ENCODE results near the gene TOLLIP.

TOLLIP gene

DNA sequence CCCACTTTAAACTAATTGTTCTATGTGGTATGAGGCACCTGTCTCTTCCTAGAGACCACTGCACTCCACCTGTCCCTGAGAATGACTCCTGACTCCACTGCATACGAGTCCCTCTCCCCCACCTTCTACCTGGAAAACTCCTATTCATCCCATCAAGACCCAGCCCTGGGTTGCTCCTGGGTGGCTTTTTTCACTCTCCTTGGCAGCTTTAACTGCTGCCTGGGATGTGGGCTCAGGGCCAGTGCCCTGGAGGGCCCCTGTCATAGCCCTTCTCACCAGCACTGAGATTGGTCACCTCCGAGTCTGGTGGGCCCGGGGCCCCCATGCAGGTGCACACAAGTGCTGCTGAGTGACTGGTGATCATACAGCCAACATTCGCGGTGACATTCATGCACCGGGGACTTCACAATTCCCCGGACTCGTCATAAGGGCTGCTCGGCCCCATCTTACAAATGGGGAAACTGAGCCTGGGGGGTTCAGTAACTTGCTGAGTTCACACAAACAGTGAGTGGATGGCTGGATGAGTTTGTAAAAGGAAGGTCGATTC, 25.9 kb upstream of the TOLLIP start:
- TF ChIP-seq, protein P1, sequence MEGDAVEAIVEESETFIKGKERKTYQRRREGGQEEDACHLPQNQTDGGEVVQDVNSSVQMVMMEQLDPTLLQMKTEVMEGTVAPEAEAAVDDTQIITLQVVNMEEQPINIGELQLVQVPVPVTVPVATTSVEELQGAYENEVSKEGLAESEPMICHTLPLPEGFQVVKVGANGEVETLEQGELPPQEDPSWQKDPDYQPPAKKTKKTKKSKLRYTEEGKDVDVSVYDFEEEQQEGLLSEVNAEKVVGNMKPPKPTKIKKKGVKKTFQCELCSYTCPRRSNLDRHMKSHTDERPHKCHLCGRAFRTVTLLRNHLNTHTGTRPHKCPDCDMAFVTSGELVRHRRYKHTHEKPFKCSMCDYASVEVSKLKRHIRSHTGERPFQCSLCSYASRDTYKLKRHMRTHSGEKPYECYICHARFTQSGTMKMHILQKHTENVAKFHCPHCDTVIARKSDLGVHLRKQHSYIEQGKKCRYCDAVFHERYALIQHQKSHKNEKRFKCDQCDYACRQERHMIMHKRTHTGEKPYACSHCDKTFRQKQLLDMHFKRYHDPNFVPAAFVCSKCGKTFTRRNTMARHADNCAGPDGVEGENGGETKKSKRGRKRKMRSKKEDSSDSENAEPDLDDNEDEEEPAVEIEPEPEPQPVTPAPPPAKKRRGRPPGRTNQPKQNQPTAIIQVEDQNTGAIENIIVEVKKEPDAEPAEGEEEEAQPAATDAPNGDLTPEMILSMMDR (IDR thresholded peaks at IDR 0.05), result no peak
- H3K79me2 ChIP-seq, result no peaks in the 10 kb centered on the region
- no peaks in the 10 kb centered on the region for H3K36me3 ChIP-seq (ENCODE audit: control insufficient read depth, insufficient read depth, low read length)
- H3K4me3 ChIP-seq (ENCODE audit: low read depth, low read length), result peak overlapping the region; percentile 9
- H3K4me2 ChIP-seq (ENCODE audit: low read length), result peak overlapping the region; percentile 57
- H3K27me3 ChIP-seq (ENCODE audit: control insufficient read depth, insufficient read depth, low read length), result no peaks in the 10 kb centered on the region
- no peak overlapping the region for H3K27ac ChIP-seq
- no peak overlapping the region for H3K9ac ChIP-seq
- H3K9me3 ChIP-seq (ENCODE audit: control insufficient read depth, low read length), result no peaks in the 10 kb centered on the region
- H3K4me1 ChIP-seq, result no peaks in the 10 kb centered on the region
- H2AFZ ChIP-seq, result peak overlapping the region; percentile 62

DNA sequence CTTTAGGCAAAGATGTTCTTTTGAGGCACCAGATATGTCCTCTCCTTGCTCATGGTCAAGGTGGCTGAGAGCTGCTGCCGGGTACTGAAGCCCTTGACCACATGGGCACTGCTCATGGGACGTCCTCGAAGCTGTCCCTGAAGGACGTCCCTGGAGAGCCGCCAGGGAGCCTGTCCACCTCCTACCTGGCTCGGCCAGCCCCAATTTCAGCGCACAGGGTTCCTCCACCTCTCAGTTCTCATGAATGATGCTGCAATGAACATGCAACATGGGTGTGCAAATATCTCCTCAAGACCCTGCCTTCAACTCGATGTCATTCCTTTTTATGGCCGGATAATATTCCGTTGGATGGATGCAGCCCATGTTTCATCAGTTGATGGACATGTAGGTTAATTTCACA, 24.4 kb upstream of the TOLLIP start:
- Histone ChIP-seq H3K4me3 (ENCODE audit: low read depth, low read length) (no peak overlapping the region), H3K4me2 (ENCODE audit: low read length) (no peak overlapping the region)
- TF ChIP-seq, protein P1 (IDR thresholded peaks at IDR 0.05), result no peak

DNA sequence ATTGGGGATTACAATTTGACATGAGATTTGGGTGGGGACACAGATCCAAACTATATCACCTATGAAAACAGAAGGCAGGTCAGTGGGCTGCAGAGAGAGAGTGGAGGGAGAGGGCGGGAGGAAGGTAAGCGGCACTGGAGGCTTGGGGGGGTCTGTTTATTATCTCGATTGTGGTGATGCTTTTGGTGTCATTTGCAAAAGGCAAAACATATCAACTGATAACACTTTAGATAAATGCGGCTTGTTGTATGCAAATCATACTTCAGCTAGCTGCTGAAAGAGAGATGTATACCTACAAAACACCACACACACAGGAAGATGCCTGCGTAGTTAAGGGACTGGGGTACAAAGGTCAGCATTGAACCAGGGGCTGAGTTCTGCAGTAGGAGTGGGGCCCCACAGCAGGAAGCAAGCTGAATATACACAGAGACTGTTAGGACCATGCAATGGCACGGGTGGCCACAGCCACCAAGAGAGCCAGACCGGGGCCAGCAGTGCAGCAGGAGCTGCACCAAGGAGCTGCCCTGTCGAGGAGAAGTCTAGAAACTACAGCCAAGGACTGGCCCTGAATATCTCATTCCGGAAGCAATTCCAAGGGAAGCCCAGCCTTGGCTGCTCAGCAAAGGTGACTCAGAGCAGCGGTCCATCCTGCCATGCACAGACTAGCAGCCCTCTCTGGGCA, 23.8 kb upstream of the TOLLIP start:
- Histone ChIP-seq H3K27ac (no peak overlapping the region), H3K9ac (no peak overlapping the region), H3K4me1 (no peaks in the 10 kb centered on the region), H3K4me2 (ENCODE audit: low read length) (no peak overlapping the region), H3K27me3 (ENCODE audit: control insufficient read depth, insufficient read depth, low read length) (no peaks in the 10 kb centered on the region), H3K9me3 (ENCODE audit: control insufficient read depth, low read length) (no peaks in the 10 kb centered on the region), H3K4me3 (ENCODE audit: low read depth, low read length) (no peak overlapping the region), H3K79me2 (no peaks in the 10 kb centered on the region), H3K36me3 (ENCODE audit: control insufficient read depth, insufficient read depth, low read length) (no peaks in the 10 kb centered on the region), H2AFZ (no peak overlapping the region)
- TF ChIP-seq, protein P1 (IDR thresholded peaks at IDR 0.05), result no peak

More for the DNA sequence above, 24.4 kb upstream of the TOLLIP start:
- no peak overlapping the region for H2AFZ ChIP-seq
- H3K36me3 ChIP-seq (ENCODE audit: control insufficient read depth, insufficient read depth, low read length), result no peaks in the 10 kb centered on the region
- H3K79me2 ChIP-seq, result no peaks in the 10 kb centered on the region
- no peaks in the 10 kb centered on the region for H3K4me1 ChIP-seq
- no peak overlapping the region for H3K27ac ChIP-seq
- H3K9me3 ChIP-seq (ENCODE audit: control insufficient read depth, low read length), result no peaks in the 10 kb centered on the region
- H3K27me3 ChIP-seq (ENCODE audit: control insufficient read depth, insufficient read depth, low read length), result no peaks in the 10 kb centered on the region
- H3K9ac ChIP-seq, result no peak overlapping the region

DNA sequence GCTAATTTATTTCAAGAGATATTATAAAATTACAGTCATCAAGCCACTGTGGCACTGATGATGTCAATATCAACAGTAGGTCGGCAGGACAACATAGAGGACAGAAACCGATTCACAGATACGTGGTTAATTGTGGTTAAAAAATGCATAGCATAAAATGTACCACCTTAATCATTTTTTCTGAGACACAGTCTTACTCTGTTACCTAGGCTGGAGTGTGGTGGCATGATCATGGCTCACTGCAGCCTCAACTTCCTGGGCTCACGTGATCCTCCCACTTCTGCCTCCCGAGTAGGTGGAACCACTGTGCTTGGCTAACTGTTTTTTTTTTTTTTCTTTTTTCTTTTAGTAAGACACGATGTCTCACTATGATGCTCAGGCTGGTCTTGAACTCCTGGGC, 21.0 kb upstream of the TOLLIP start:
- TF ChIP-seq, protein P1 (IDR thresholded peaks at IDR 0.05), result no peak
- no peaks in the 10 kb centered on the region for H3K4me1 ChIP-seq
- no peaks in the 10 kb centered on the region for H3K79me2 ChIP-seq
- H3K9me3 ChIP-seq (ENCODE audit: control insufficient read depth, low read length), result no peaks in the 10 kb centered on the region
- no peak overlapping the region for H3K4me2 ChIP-seq (ENCODE audit: low read length)
- no peaks in the 10 kb centered on the region for H3K27me3 ChIP-seq (ENCODE audit: control insufficient read depth, insufficient read depth, low read length)
- H3K4me3 ChIP-seq (ENCODE audit: low read depth, low read length), result no peak overlapping the region
- H3K9ac ChIP-seq, result no peak overlapping the region
- H3K27ac ChIP-seq, result no peak overlapping the region
- H2AFZ ChIP-seq, result no peak overlapping the region
- H3K36me3 ChIP-seq (ENCODE audit: control insufficient read depth, insufficient read depth, low read length), result no peaks in the 10 kb centered on the region

DNA sequence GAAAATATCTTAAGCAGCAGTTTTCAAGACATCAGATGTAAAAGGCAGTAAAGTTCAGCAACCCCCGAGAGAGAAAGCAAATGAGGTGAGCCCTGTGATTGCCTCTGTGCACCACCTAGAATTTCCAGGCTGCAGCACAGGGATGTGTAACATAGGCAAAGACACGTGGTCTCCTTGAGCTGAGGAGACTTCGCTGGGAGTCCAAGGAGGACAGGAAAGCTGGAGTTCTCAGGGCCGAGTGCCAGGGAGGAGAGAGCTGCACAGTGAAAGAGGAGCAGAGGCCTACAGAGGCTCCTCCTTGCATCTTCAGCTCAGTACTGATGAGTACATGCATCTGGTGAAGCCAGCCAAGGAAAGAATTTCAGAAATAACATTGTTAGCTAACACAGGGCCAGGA, 17.6 kb upstream of the TOLLIP start:
- Histone ChIP-seq H3K9ac (no peak overlapping the region), H3K27ac (no peak overlapping the region), H3K9me3 (ENCODE audit: control insufficient read depth, low read length) (no peaks in the 10 kb centered on the region), H3K27me3 (ENCODE audit: control insufficient read depth, insufficient read depth, low read length) (no peaks in the 10 kb centered on the region), H3K4me2 (ENCODE audit: low read length) (no peak overlapping the region), H3K4me3 (ENCODE audit: low read depth, low read length) (no peak overlapping the region), H2AFZ (no peak overlapping the region), H3K79me2 (no peaks in the 10 kb centered on the region), H3K36me3 (ENCODE audit: control insufficient read depth, insufficient read depth, low read length) (no peaks in the 10 kb centered on the region), H3K4me1 (no peaks in the 10 kb centered on the region)
- TF ChIP-seq, protein P1 (IDR thresholded peaks at IDR 0.05), result no peak

Measured in parathyroid adenoma (tissue), 2 donors.